ENCODE results near the gene SFXN5.

DNA sequence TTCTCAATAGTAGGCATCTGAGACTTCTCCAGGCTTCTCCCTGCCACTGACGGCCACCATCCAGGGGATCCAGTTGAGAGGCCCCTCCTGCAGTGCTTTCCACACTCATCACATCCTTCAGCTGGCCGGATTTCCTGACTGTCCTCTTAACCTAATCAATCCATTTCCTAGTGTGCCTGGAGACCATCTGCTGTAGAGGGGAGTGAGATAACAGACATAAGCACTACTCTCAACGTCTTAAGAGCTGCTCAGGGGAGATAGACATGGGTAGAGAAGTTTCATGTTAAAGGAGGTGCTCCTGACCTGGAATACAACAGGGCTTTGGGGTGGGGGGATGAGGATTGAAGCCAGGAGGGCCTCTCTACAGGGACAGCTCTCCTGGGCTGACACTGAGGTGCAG is 170.1 kb downstream of the SFXN5 start:
- no peak for TF ChIP-seq POLR2A (IDR thresholded peaks at IDR 0.05)
- TF ChIP-seq, protein P1, sequence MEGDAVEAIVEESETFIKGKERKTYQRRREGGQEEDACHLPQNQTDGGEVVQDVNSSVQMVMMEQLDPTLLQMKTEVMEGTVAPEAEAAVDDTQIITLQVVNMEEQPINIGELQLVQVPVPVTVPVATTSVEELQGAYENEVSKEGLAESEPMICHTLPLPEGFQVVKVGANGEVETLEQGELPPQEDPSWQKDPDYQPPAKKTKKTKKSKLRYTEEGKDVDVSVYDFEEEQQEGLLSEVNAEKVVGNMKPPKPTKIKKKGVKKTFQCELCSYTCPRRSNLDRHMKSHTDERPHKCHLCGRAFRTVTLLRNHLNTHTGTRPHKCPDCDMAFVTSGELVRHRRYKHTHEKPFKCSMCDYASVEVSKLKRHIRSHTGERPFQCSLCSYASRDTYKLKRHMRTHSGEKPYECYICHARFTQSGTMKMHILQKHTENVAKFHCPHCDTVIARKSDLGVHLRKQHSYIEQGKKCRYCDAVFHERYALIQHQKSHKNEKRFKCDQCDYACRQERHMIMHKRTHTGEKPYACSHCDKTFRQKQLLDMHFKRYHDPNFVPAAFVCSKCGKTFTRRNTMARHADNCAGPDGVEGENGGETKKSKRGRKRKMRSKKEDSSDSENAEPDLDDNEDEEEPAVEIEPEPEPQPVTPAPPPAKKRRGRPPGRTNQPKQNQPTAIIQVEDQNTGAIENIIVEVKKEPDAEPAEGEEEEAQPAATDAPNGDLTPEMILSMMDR (IDR thresholded peaks at IDR 0.05), result no peak

Data from Peyer's patch (tissue), 4 donors.